ENCODE data around the gene SRM.

Gene SRM

DNA sequence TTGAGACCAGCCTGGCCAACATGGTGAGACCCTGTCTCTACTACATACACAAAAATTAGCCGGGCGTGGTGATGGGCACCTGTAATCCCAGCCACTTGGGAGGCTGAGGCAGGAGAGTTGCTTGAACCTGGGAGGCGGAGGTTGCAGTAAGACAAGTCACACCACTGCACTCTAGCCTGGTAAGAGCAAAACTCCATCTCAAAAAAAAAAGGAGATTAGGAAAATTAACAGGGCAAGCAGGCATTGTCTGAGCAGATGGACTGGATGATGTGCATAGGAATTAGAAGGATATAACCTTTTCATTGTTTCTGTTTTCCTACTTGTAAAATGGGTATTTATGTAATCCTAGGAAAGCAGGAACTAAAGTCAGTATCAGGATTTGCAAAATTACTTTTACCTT lies 31.8 kb downstream of the SRM start (continued):
- TF ChIP-seq ZNF518A (tag by site-specific recombination; conservative IDR thresholded peaks at IDR 0.05; ENCODE audit: low read depth) (no peak), KLF10 (tag by site-specific recombination; IDR thresholded peaks at IDR 0.05) (no peak), ZNF529 (tag by site-specific recombination; IDR thresholded peaks at IDR 0.05; ENCODE audit: insufficient replicate concordance) (no peak), SALL2 (tag by site-specific recombination; IDR thresholded peaks at IDR 0.05; ENCODE audit: borderline replicate concordance) (no peak), ZNF654 (tag by site-specific recombination; IDR thresholded peaks at IDR 0.05; ENCODE audit: low read depth) (no peak), PRDM1 (tag by site-specific recombination; IDR thresholded peaks at IDR 0.05) (no peak), ZNF558 (tag by site-specific recombination; IDR thresholded peaks at IDR 0.05) (no peak), ZFP69B (tag by site-specific recombination; IDR thresholded peaks at IDR 0.05) (no peak), ZNF549 (tag by site-specific recombination; IDR thresholded peaks at IDR 0.05) (no peak), ZNF292 (tag by site-specific recombination; IDR thresholded peaks at IDR 0.05; ENCODE audit: borderline replicate concordance, low read depth) (no peak), ZNF660 (tag by site-specific recombination; IDR thresholded peaks at IDR 0.05) (no peak), GLIS2 (tag by site-specific recombination; IDR thresholded peaks at IDR 0.05) (no peak), ZNF311 (tag by site-specific recombination; IDR thresholded peaks at IDR 0.05; ENCODE audit: borderline replicate concordance) (no peak)
- TF ChIP-seq, protein P1, sequence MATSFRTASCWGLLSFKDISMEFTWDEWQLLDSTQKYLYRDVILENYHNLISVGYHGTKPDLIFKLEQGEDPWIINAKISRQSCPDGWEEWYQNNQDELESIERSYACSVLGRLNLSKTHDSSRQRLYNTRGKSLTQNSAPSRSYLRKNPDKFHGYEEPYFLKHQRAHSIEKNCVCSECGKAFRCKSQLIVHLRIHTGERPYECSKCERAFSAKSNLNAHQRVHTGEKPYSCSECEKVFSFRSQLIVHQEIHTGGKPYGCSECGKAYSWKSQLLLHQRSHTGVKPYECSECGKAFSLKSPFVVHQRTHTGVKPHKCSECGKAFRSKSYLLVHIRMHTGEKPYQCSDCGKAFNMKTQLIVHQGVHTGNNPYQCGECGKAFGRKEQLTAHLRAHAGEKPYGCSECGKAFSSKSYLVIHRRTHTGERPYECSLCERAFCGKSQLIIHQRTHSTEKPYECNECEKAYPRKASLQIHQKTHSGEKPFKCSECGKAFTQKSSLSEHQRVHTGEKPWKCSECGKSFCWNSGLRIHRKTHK (tag by site-specific recombination; IDR thresholded peaks at IDR 0.05), result no peak

DNA sequence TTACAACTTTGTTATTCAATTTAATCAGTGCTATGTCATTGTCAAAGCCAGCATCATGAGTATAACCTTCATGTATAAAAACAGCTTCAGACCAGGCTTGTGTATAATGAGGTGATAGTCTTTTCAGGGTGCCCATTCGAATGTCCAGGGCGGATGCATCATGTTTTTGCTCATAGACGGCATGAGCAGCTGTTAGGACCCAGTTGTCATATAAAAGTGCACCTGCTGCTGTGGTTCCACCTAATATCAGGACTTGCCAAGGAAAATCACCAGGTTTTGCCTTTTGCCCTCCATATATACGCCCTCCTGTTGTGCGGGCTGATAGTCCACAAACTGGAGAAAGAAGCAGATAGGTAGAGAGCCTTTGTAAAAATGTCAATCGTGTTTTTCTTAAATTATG lies 32.5 kb downstream of the SRM start:
- peaks cover 13 to 73% of the 10 kb centered on the region in 2 experiments for H3K36me3 ChIP-seq (ENCODE audit: control insufficient read depth in 2 of 2, insufficient read depth in 1 of 2, low read length in 2 of 2)
- no peak overlapping the region for H3K4me3 ChIP-seq (ENCODE audit: low read depth, low read length)
- ChIA-PET POLR2A (no interaction called here), CTCF (interaction anchor here (2.4 kb wide), 1 partner anchor 10 kb away, joined by 14 read pairs; no protein-coding TSS in a partner anchor)
- no peaks in the 10 kb centered on the region for H3K9me3 ChIP-seq (ENCODE audit: control insufficient read depth, insufficient read depth, low read depth, low read length)
- H3K4me1 ChIP-seq (ENCODE audit: control insufficient read depth, insufficient read depth, low read length), result no peaks in the 10 kb centered on the region
- H3K27ac ChIP-seq (ENCODE audit: extremely low read depth, low read depth, low read length), result no peak overlapping the region
- TF ChIP-seq ZNF292 (tag by site-specific recombination; IDR thresholded peaks at IDR 0.05; ENCODE audit: borderline replicate concordance, low read depth), result no peak
- no peak for TF ChIP-seq ZSCAN30 (tag by site-specific recombination; IDR thresholded peaks at IDR 0.05)
- TF ChIP-seq, protein P2, sequence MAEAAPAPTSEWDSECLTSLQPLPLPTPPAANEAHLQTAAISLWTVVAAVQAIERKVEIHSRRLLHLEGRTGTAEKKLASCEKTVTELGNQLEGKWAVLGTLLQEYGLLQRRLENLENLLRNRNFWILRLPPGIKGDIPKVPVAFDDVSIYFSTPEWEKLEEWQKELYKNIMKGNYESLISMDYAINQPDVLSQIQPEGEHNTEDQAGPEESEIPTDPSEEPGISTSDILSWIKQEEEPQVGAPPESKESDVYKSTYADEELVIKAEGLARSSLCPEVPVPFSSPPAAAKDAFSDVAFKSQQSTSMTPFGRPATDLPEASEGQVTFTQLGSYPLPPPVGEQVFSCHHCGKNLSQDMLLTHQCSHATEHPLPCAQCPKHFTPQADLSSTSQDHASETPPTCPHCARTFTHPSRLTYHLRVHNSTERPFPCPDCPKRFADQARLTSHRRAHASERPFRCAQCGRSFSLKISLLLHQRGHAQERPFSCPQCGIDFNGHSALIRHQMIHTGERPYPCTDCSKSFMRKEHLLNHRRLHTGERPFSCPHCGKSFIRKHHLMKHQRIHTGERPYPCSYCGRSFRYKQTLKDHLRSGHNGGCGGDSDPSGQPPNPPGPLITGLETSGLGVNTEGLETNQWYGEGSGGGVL (tag by site-specific recombination; IDR thresholded peaks at IDR 0.05), result no peak
- no peak for TF ChIP-seq ZNF571 (tag by site-specific recombination; IDR thresholded peaks at IDR 0.05)
- no peak for TF ChIP-seq KLF9 (tag by site-specific recombination; IDR thresholded peaks at IDR 0.05; ENCODE audit: low read depth)
- no peak for TF ChIP-seq ZNF266 (tag by site-specific recombination; IDR thresholded peaks at IDR 0.05; ENCODE audit: low read depth)
- TF ChIP-seq, protein P3, sequence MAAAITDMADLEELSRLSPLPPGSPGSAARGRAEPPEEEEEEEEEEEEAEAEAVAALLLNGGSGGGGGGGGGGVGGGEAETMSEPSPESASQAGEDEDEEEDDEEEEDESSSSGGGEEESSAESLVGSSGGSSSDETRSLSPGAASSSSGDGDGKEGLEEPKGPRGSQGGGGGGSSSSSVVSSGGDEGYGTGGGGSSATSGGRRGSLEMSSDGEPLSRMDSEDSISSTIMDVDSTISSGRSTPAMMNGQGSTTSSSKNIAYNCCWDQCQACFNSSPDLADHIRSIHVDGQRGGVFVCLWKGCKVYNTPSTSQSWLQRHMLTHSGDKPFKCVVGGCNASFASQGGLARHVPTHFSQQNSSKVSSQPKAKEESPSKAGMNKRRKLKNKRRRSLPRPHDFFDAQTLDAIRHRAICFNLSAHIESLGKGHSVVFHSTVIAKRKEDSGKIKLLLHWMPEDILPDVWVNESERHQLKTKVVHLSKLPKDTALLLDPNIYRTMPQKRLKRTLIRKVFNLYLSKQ (tag by site-specific recombination; IDR thresholded peaks at IDR 0.05; ENCODE audit: borderline replicate concordance), result no peak
- TF ChIP-seq ZNF518A (tag by site-specific recombination; conservative IDR thresholded peaks at IDR 0.05; ENCODE audit: low read depth), result no peak
- no peak for TF ChIP-seq ZNF248 (tag by site-specific recombination; IDR thresholded peaks at IDR 0.05)
- TF ChIP-seq ZNF660 (tag by site-specific recombination; IDR thresholded peaks at IDR 0.05), result no peak
- no peak for TF ChIP-seq ZFP37 (tag by site-specific recombination; IDR thresholded peaks at IDR 0.05)

Data from HEK293 (cell line).